ENCODE measurements around the gene WASF3. TPM values are rescaled to one million over a fixed set of nuclear protein-coding genes. Genes with fewer than 3 reads are reported as not detected.

The WASF3 gene
- 177 and 187 TPM in 2 replicates for total RNA-seq
- long read RNA-seq, partial matches to known transcripts, result 65 of 75 reads
- long read RNA-seq, other reads (novel, unspliced or antisense), result 10 of 75 reads

GRCh38 chr13:26557393-26558073 lies at the start of gene WASF3:
WASF3 (plus strand) TSS chr13:26557683; CDS start chr13:26642271, 84,588 bp downstream.
- H3K36me3 Mint-ChIP-seq (ENCODE audit: insufficient read depth), result no peaks in the 10 kb centered on the region
- DNase-seq (ENCODE audit: low spot score, unreplicated experiment), result peak; percentile 95
- H3K4me1 Mint-ChIP-seq (ENCODE audit: low read depth), result peaks cover 12% of the 10 kb centered on the region
- no peaks in the 10 kb centered on the region for H3K9me3 Mint-ChIP-seq (ENCODE audit: low read depth)
- TF ChIP-seq CTCF (IDR thresholded peaks at IDR 0.05; ENCODE audit: unreplicated experiment), result no peak
- H3K27ac Mint-ChIP-seq, result peak within 1 kb of the TSS; percentile 94
- peaks cover 10% of the 10 kb centered on the region for H3K27me3 Mint-ChIP-seq
- peak within 1 kb of the TSS; percentile 48 for H3K4me3 Mint-ChIP-seq (ENCODE audit: low read depth)

- Mint-ChIP-seq H3K9me3 (ENCODE audit: low read depth) (peaks cover 21% of the 10 kb centered on the region), H3K4me1 (ENCODE audit: low read depth) (no peaks in the 10 kb centered on the region), H3K4me3 (ENCODE audit: low read depth) (no peak overlapping the region)
Observed at GRCh38 chr13:26508885-26509284, 48.6 kb upstream of the WASF3 start.

GRCh38 chr13:26509491-26509890 lies 48.0 kb upstream of the WASF3 start:
- no peaks in the 10 kb centered on the region for H3K4me1 Mint-ChIP-seq (ENCODE audit: low read depth)
- no peak for DNase-seq (ENCODE audit: low spot score, unreplicated experiment)
- H3K27ac Mint-ChIP-seq, result no peak overlapping the region
- H3K36me3 Mint-ChIP-seq (ENCODE audit: insufficient read depth), result no peaks in the 10 kb centered on the region
- H3K4me3 Mint-ChIP-seq (ENCODE audit: low read depth), result no peak overlapping the region
- H3K27me3 Mint-ChIP-seq, result no peaks in the 10 kb centered on the region
- peaks cover 21% of the 10 kb centered on the region for H3K9me3 Mint-ChIP-seq (ENCODE audit: low read depth)
- no peak for TF ChIP-seq CTCF (IDR thresholded peaks at IDR 0.05; ENCODE audit: unreplicated experiment)

More at GRCh38 chr13:26508885-26509284, 48.6 kb upstream of the WASF3 start:
- TF ChIP-seq CTCF (IDR thresholded peaks at IDR 0.05; ENCODE audit: unreplicated experiment), result no peak
- Mint-ChIP-seq H3K27ac (no peak overlapping the region), H3K27me3 (no peaks in the 10 kb centered on the region), H3K36me3 (ENCODE audit: insufficient read depth) (no peaks in the 10 kb centered on the region)
- DNase-seq (ENCODE audit: low spot score, unreplicated experiment), result no peak

- H3K27me3 Mint-ChIP-seq, result peaks cover 5% of the 10 kb centered on the region
- peaks cover 17% of the 10 kb centered on the region for H3K9me3 Mint-ChIP-seq (ENCODE audit: low read depth)
- peaks cover 2% of the 10 kb centered on the region for H3K4me1 Mint-ChIP-seq (ENCODE audit: low read depth)
- no peak for DNase-seq (ENCODE audit: low spot score, unreplicated experiment)
- no peaks in the 10 kb centered on the region for H3K36me3 Mint-ChIP-seq (ENCODE audit: insufficient read depth)
- TF ChIP-seq CTCF (IDR thresholded peaks at IDR 0.05; ENCODE audit: unreplicated experiment), result no peak
- H3K27ac Mint-ChIP-seq, result no peak overlapping the region
- no peak overlapping the region for H3K4me3 Mint-ChIP-seq (ENCODE audit: low read depth)
Observed at GRCh38 chr13:26513931-26514330, 43.6 kb upstream of the WASF3 start.

GRCh38 chr13:26515721-26516120 lies 41.8 kb upstream of the WASF3 start:
- no peak overlapping the region for H3K4me3 Mint-ChIP-seq (ENCODE audit: low read depth)
- H3K4me1 Mint-ChIP-seq (ENCODE audit: low read depth), result peaks cover 2% of the 10 kb centered on the region
- peaks cover 5% of the 10 kb centered on the region for H3K27me3 Mint-ChIP-seq
- no peaks in the 10 kb centered on the region for H3K36me3 Mint-ChIP-seq (ENCODE audit: insufficient read depth)
- no peak for DNase-seq (ENCODE audit: low spot score, unreplicated experiment)
- peaks cover 6% of the 10 kb centered on the region for H3K9me3 Mint-ChIP-seq (ENCODE audit: low read depth)
- no peak for TF ChIP-seq CTCF (IDR thresholded peaks at IDR 0.05; ENCODE audit: unreplicated experiment)
- no peak overlapping the region for H3K27ac Mint-ChIP-seq
